Measurements from ENCODE around the gene STEAP3.

The STEAP3 gene

GRCh38 chr2:119190321-119191111 lies 33.1 kb upstream of the STEAP3 start:
- WGBS (ENCODE audit: insufficient coverage) = 5% methylated on average over 7 of the region's 8 CpGs
- CTCF ChIA-PET = interaction anchor here (1.3 kb wide), 1 partner anchor 9 kb away, joined by 5 read pairs; no protein-coding TSS in a partner anchor
- DNase-seq = peak; percentile 16 to 65 (median 63)

GRCh38 chr2:119192893-119193292 lies 30.7 kb upstream of the STEAP3 start:
- no peak overlapping the region for H3K27ac ChIP-seq (ENCODE audit: insufficient read depth in 1 of 2, low read depth in 1 of 2, low read length in 2 of 2, poor library complexity in 1 of 2, severe bottlenecking in 2 of 2)
- ChIA-PET CTCF (no interaction called here), POLR2A (no interaction called here)
- WGBS (ENCODE audit: insufficient coverage) = 95% methylated on average over 3 of the region's 6 CpGs
- H3K36me3 ChIP-seq (ENCODE audit: control insufficient read depth in 4 of 4, insufficient read depth in 4 of 4, low read length in 3 of 4) = no peaks in the 10 kb centered on the region
- peaks cover 0 to 6% (median 0%) of the 10 kb centered on the region in 5 experiments for H3K27me3 ChIP-seq (replicated peaks in 2 of 5; ENCODE audit: control insufficient read depth in 4 of 5, insufficient read depth in 5 of 5, low read length in 4 of 5)
- DNase-seq = no peak
- H3K9me3 ChIP-seq (ENCODE audit: control extremely low read depth in 1 of 5, control insufficient read depth in 4 of 5, insufficient read depth in 2 of 5, low read depth in 1 of 5, low read length in 4 of 5) = no peaks in the 10 kb centered on the region
- H3K4me3 ChIP-seq (ENCODE audit: control insufficient read depth in 1 of 7, extremely low read depth in 1 of 7, insufficient read depth in 4 of 7, low read depth in 2 of 7, low read length in 6 of 7) = no peak overlapping the region
- peaks cover 0 to 8% (median 0%) of the 10 kb centered on the region in 4 experiments for H3K4me1 ChIP-seq (ENCODE audit: control extremely low read depth in 1 of 4, control insufficient read depth in 4 of 4, insufficient read depth in 4 of 4, low read length in 3 of 4)

More at GRCh38 chr2:119190321-119191111, 33.1 kb upstream of the STEAP3 start:
- no peaks in the 10 kb centered on the region for H3K36me3 ChIP-seq (ENCODE audit: control insufficient read depth in 4 of 4, insufficient read depth in 4 of 4, low read length in 3 of 4)
- no peaks in the 10 kb centered on the region for H3K9me3 ChIP-seq (ENCODE audit: control extremely low read depth in 1 of 5, control insufficient read depth in 4 of 5, insufficient read depth in 2 of 5, low read depth in 1 of 5, low read length in 4 of 5)
- peaks cover 0 to 2% (median 0%) of the 10 kb centered on the region in 5 experiments for H3K27me3 ChIP-seq (replicated peaks in 2 of 5; ENCODE audit: control insufficient read depth in 4 of 5, insufficient read depth in 5 of 5, low read length in 4 of 5)
- POLR2A ChIA-PET = no interaction called here
- H3K4me1 ChIP-seq (ENCODE audit: control extremely low read depth in 1 of 4, control insufficient read depth in 4 of 4, insufficient read depth in 4 of 4, low read length in 3 of 4) = peaks cover 0 to 8% (median 0%) of the 10 kb centered on the region in 4 experiments
- H3K4me3 ChIP-seq (ENCODE audit: control insufficient read depth in 1 of 7, extremely low read depth in 1 of 7, insufficient read depth in 4 of 7, low read depth in 2 of 7, low read length in 6 of 7) = no peak overlapping the region
- no peak overlapping the region for H3K27ac ChIP-seq (ENCODE audit: insufficient read depth in 1 of 2, low read depth in 1 of 2, low read length in 2 of 2, poor library complexity in 1 of 2, severe bottlenecking in 2 of 2)

GRCh38 chr2:119195001-119195400 lies 28.6 kb upstream of the STEAP3 start:
- DNase-seq = no peak
- ChIA-PET CTCF (no interaction called here), POLR2A (no interaction called here)
- Histone ChIP-seq H3K27me3 (replicated peaks in 2 of 5; ENCODE audit: control insufficient read depth in 4 of 5, insufficient read depth in 5 of 5, low read length in 4 of 5) (peaks cover 0 to 6% (median 2%) of the 10 kb centered on the region in 5 experiments), H3K4me1 (ENCODE audit: control extremely low read depth in 1 of 4, control insufficient read depth in 4 of 4, insufficient read depth in 4 of 4, low read length in 3 of 4) (peaks cover 0 to 8% (median 0%) of the 10 kb centered on the region in 4 experiments), H3K4me3 (ENCODE audit: control insufficient read depth in 1 of 7, extremely low read depth in 1 of 7, insufficient read depth in 4 of 7, low read depth in 2 of 7, low read length in 6 of 7) (no peak overlapping the region), H3K27ac (ENCODE audit: insufficient read depth in 1 of 2, low read depth in 1 of 2, low read length in 2 of 2, poor library complexity in 1 of 2, severe bottlenecking in 2 of 2) (no peak overlapping the region), H3K9me3 (ENCODE audit: control extremely low read depth in 1 of 5, control insufficient read depth in 4 of 5, insufficient read depth in 2 of 5, low read depth in 1 of 5, low read length in 4 of 5) (no peaks in the 10 kb centered on the region), H3K36me3 (ENCODE audit: control insufficient read depth in 4 of 4, insufficient read depth in 4 of 4, low read length in 3 of 4) (no peaks in the 10 kb centered on the region)
- 100% methylated on average over 5 of the region's 5 CpGs for WGBS (ENCODE audit: insufficient coverage)

GRCh38 chr2:119195887-119196286 lies 27.7 kb upstream of the STEAP3 start:
- no peaks in the 10 kb centered on the region for H3K9me3 ChIP-seq (ENCODE audit: control extremely low read depth in 1 of 5, control insufficient read depth in 4 of 5, insufficient read depth in 2 of 5, low read depth in 1 of 5, low read length in 4 of 5)
- POLR2A ChIA-PET = no interaction called here

GRCh38 chr2:119196301-119197125 lies 27.1 kb upstream of the STEAP3 start:
- 100% methylated on average over 5 of the region's 7 CpGs for WGBS (ENCODE audit: insufficient coverage)
- H3K9me3 ChIP-seq (ENCODE audit: control extremely low read depth in 1 of 5, control insufficient read depth in 4 of 5, insufficient read depth in 2 of 5, low read depth in 1 of 5, low read length in 4 of 5) = no peaks in the 10 kb centered on the region
- POLR2A ChIA-PET = no interaction called here
- H3K27me3 ChIP-seq (replicated peaks in 2 of 5; ENCODE audit: control insufficient read depth in 4 of 5, insufficient read depth in 5 of 5, low read length in 4 of 5) = peaks cover 0 to 6% (median 2%) of the 10 kb centered on the region in 5 experiments
- H3K27ac ChIP-seq (ENCODE audit: insufficient read depth in 1 of 2, low read depth in 1 of 2, low read length in 2 of 2, poor library complexity in 1 of 2, severe bottlenecking in 2 of 2) = no peak overlapping the region
- H3K4me1 ChIP-seq (ENCODE audit: control extremely low read depth in 1 of 4, control insufficient read depth in 4 of 4, insufficient read depth in 4 of 4, low read length in 3 of 4) = no peaks in the 10 kb centered on the region
- H3K36me3 ChIP-seq (ENCODE audit: control insufficient read depth in 4 of 4, insufficient read depth in 4 of 4, low read length in 3 of 4) = no peaks in the 10 kb centered on the region
- CTCF ChIA-PET = no interaction called here
- H3K4me3 ChIP-seq (ENCODE audit: control insufficient read depth in 1 of 7, extremely low read depth in 1 of 7, insufficient read depth in 4 of 7, low read depth in 2 of 7, low read length in 6 of 7) = no peak overlapping the region
- DNase-seq = no peak

More at GRCh38 chr2:119195887-119196286, 27.7 kb upstream of the STEAP3 start:
- no peak overlapping the region for H3K27ac ChIP-seq (ENCODE audit: insufficient read depth in 1 of 2, low read depth in 1 of 2, low read length in 2 of 2, poor library complexity in 1 of 2, severe bottlenecking in 2 of 2)
- CTCF ChIA-PET = no interaction called here
- DNase-seq = no peak
- peaks cover 0 to under 1% (median 0%) of the 10 kb centered on the region in 4 experiments for H3K4me1 ChIP-seq (ENCODE audit: control extremely low read depth in 1 of 4, control insufficient read depth in 4 of 4, insufficient read depth in 4 of 4, low read length in 3 of 4)
- H3K27me3 ChIP-seq (replicated peaks in 2 of 5; ENCODE audit: control insufficient read depth in 4 of 5, insufficient read depth in 5 of 5, low read length in 4 of 5) = peaks cover 0 to 6% (median 2%) of the 10 kb centered on the region in 5 experiments
- H3K36me3 ChIP-seq (ENCODE audit: control insufficient read depth in 4 of 4, insufficient read depth in 4 of 4, low read length in 3 of 4) = no peaks in the 10 kb centered on the region
- H3K4me3 ChIP-seq (ENCODE audit: control insufficient read depth in 1 of 7, extremely low read depth in 1 of 7, insufficient read depth in 4 of 7, low read depth in 2 of 7, low read length in 6 of 7) = no peak overlapping the region
- 72% methylated on average over 2 of the region's 2 CpGs for WGBS (ENCODE audit: insufficient coverage)

GRCh38 chr2:119197126-119197405 lies 26.6 kb upstream of the STEAP3 start:
- ChIA-PET POLR2A (no interaction called here), CTCF (no interaction called here)
- no peaks in the 10 kb centered on the region for H3K36me3 ChIP-seq (ENCODE audit: control insufficient read depth in 4 of 4, insufficient read depth in 4 of 4, low read length in 3 of 4)
- no peaks in the 10 kb centered on the region for H3K9me3 ChIP-seq (ENCODE audit: control extremely low read depth in 1 of 5, control insufficient read depth in 4 of 5, insufficient read depth in 2 of 5, low read depth in 1 of 5, low read length in 4 of 5)
- no peak for DNase-seq
- no peak overlapping the region for H3K27ac ChIP-seq (ENCODE audit: insufficient read depth in 1 of 2, low read depth in 1 of 2, low read length in 2 of 2, poor library complexity in 1 of 2, severe bottlenecking in 2 of 2)
- no peaks in the 10 kb centered on the region for H3K4me1 ChIP-seq (ENCODE audit: control extremely low read depth in 1 of 4, control insufficient read depth in 4 of 4, insufficient read depth in 4 of 4, low read length in 3 of 4)
- H3K4me3 ChIP-seq (ENCODE audit: control insufficient read depth in 1 of 7, extremely low read depth in 1 of 7, insufficient read depth in 4 of 7, low read depth in 2 of 7, low read length in 6 of 7) = no peak overlapping the region
- peaks cover 0 to 6% (median 2%) of the 10 kb centered on the region in 5 experiments for H3K27me3 ChIP-seq (replicated peaks in 2 of 5; ENCODE audit: control insufficient read depth in 4 of 5, insufficient read depth in 5 of 5, low read length in 4 of 5)

Measured in common myeloid progenitor, CD34-positive (primary cell).